D721Med (cell line): ENCODE measurements around the gene SKIDA1.
A peak's percentile ranks its signal among the peaks of the same experiment; 100 is the strongest.
"Not testable (repeated sequence)": the region's sequence is repeated elsewhere in the genome, so short reads cannot be mapped to it uniquely, and the experiment has no call there.

Experiments used
- DNase-seq: peaks from one replicate; pipeline ENCODE4 v3.0.0; 2011; ENCODE audit warnings: low spot score; ENCODE audit not compliant: insufficient read length
- FAIRE-seq: peaks from 2 replicates; lab custom pipeline; 2011; peaks lifted over from hg19 to GRCh38; lab: Jason Lieb, UNC
- TF ChIP-seq, protein P1 (sequence below): IDR thresholded peaks from 2 replicates; pipeline ENCODE4 v1.5.1; 2012; ENCODE audit warnings: mild to moderate bottlenecking, control low read depth; ENCODE audit not compliant: insufficient read depth; ENCODE audit errors: missing control alignments

SKIDA1 gene

DNA sequence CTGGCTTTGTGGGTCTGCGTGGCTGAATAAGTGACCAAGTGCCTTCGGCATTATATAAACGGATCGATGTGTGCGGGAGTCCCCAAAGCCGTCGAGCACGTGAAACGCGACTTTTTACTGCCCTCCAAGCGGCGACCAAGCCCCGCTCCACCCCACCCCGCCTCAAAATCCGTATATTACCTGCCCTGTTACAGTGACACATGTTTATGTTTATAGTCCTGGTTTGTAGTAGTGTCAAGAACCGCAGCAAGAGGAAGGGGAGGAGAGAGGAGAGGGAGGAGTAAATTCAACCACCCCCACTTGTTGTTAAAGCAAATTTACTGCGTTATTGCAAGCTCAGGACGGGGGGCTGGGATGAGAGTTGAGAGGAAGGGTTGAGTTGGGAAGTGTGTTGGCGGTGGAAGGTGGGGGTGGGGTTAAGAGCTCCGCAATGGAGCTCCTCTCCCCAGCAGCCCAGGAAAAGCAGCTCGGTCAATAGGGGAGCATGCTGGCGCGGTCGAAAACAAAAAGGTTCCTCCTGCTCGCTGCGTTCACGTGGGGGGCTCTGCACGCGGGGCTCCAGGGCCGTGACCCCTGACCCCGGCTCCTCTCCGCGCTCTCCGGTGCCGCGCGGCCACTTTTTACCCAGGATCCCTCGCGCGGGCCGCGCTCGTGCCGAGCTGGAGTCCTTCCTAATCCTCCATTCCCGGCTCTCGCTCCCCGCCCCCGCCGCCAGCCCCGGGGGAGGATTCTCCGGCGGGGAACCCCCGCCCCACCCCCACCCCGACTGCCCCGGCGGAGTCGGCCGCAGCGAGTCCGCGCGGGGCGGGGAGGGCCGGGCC is at the start of gene SKIDA1:
SKIDA1 (minus strand) TSS at position 316 of the 821 bp plus-strand sequence. CDS start 7,860 bp downstream, outside the sequence.
- TF ChIP-seq, protein P1, sequence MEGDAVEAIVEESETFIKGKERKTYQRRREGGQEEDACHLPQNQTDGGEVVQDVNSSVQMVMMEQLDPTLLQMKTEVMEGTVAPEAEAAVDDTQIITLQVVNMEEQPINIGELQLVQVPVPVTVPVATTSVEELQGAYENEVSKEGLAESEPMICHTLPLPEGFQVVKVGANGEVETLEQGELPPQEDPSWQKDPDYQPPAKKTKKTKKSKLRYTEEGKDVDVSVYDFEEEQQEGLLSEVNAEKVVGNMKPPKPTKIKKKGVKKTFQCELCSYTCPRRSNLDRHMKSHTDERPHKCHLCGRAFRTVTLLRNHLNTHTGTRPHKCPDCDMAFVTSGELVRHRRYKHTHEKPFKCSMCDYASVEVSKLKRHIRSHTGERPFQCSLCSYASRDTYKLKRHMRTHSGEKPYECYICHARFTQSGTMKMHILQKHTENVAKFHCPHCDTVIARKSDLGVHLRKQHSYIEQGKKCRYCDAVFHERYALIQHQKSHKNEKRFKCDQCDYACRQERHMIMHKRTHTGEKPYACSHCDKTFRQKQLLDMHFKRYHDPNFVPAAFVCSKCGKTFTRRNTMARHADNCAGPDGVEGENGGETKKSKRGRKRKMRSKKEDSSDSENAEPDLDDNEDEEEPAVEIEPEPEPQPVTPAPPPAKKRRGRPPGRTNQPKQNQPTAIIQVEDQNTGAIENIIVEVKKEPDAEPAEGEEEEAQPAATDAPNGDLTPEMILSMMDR, result no peak
- DNase-seq (peak; percentile 47), FAIRE-seq (no peak)

DNA sequence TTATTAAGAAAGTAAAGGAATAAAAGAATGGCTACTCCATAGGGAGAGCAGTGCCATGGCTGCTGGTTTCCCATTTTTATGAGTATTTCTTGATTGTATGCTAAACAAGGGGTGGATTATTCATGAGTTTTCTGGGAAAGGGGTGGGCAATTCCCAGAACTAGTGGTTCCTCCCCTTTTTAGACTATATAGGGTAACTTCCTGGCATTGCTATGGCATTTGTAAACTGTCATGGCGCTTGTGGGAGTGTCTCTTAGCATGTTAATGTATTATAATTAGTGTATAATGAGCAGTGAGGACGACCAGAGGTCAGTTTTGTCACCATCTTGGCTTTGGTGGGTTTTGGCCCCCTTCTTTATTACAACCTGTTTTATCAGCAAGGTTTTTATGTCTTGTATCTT is 49.0 kb upstream of the SKIDA1 start:
- not testable (repeated sequence) for FAIRE-seq, DNase-seq

DNA sequence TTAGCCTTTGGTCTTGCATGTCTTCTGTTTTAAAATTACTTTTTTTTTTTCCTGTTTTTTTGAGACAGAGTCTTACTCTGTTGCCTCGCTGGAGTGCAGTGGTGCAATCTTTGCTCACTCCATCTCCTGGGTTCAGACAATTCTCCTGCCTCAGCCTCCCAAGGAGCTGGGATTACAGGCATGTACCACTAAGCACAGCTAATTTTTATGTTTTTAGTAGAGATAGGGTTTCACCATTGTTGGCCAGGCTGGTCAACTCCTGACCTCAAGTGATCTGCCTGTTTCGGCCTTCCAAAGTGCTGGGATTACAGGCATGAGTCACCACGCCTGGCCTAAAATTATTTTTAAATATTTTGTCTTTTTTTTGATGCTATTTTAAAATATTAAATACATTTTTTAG is 47.1 kb upstream of the SKIDA1 start:
- no peak for FAIRE-seq
- DNase-seq, result no peak

DNA sequence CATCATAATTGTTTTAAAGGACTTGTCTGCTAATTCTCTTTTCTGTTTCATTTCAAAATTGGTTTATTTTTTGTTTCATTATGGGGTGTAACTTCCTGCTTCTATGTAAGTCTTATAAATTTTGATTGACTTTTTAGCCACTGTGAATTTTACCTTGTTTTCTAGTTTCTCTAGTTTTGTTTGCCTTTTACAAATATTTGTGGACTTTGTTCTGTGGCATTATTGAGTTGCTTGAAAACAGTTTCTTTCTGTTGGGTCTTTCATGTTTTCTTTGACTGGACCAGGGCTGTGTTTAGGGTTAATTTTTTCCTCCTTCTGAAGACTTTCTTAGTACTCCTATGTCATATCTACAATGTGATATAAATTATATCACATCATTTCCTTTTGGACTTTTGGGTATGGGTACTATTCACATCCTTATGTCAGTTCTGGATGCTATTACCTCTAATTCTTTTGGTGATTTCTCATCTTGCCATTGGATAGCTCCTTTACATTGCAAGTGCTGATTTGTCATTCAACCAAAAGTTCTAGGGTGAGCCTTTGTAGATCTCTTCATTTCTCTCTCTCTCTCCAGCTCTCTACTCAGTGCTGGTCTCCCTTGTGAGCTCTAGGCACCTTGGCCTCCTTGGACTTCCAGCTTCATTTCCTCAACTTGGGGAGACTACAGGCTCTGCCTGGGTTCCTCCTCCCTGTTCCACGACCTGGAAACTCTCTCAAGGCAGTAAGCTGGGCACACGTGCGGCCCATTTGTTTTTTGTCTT is 45.5 kb upstream of the SKIDA1 start:
- FAIRE-seq, result no peak
- no peak for DNase-seq
- TF ChIP-seq, protein P1, result no peak

More for the DNA sequence above, 47.1 kb upstream of the SKIDA1 start:
- TF ChIP-seq, protein P1, result no peak

DNA sequence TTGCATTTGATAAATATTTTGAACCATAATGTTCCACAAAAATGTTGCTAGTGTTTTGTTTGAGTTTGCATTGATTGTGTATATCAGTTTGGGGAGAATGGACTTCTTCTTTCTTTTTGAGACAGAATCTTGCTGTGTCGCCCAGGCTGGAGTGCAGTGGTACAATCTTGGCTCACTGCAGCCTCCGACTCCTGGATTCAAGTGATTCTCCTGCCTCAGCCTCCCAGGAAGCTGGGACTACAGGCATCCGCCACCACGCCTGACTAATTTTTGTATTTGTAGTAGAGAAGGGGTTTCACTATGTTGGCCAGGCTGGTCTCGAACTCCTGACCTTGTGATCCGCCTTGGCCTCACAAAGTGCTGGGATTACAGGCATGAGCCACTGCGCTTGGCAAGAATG is 33.5 kb upstream of the SKIDA1 start:
- not testable (repeated sequence) for DNase-seq, FAIRE-seq

DNA sequence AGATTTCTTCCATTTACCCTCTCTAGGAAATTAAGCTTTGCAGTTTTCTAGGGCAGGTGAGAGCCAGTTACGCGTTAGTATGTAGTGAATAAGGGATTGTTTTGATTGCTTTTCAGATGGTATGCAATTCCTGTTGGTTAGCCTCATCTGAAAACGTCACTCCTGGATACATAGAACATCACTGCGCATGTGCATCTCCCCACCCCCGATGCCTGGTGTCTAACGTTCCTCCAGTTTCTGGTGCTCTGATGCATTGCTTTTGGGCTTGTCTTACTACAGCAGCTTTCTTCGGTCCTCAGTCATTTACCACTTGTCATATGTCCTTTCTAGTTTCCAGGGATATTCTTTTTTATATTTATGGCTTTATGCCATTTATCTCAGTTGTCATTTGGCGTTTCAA is 31.0 kb upstream of the SKIDA1 start:
- TF ChIP-seq, protein P1, result no peak
- FAIRE-seq (no peak), DNase-seq (no peak)

DNA sequence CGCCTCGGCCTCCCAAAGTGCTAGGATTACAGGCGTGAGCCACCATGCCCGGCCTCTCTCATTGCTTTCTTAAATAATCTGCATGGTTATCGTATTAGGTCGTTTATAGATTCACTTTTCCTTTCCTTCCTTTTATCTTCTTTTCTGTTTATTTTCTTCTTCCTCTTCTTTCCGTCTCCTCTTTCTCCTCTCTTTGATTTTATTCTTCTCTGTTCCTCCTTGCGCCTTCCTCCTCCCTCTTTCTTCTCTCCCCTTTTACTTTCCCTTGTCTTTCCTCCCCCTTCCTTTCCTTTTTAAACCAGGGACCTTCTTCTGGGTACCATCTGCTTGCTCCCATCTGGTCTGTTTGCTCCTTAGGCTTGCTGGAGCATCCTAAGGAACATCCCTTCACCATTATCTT is 27.2 kb upstream of the SKIDA1 start:
- FAIRE-seq, result no peak
- no peak for DNase-seq
- TF ChIP-seq, protein P1, result no peak

DNA sequence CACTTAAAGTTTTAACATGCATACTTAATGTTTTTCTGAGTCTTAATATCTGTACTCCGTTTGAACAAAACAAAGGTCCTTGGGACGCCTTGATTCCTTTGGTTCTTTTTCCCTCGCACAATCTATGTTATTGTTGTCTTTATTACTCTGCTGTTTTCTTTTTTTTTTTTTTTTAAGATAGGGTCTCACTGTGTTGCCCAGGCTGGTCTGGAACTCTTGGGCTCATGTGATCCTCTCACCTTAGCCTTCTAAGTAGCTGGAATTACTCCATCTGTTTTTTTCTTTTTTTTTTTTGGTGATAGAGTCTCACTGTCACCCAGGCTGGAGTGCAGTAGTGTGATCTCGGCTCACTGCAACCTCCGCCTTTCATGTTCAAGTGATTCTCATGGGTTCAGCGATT is 21.8 kb upstream of the SKIDA1 start:
- no peak for DNase-seq
- TF ChIP-seq, protein P1, result no peak
- no peak for FAIRE-seq

DNA sequence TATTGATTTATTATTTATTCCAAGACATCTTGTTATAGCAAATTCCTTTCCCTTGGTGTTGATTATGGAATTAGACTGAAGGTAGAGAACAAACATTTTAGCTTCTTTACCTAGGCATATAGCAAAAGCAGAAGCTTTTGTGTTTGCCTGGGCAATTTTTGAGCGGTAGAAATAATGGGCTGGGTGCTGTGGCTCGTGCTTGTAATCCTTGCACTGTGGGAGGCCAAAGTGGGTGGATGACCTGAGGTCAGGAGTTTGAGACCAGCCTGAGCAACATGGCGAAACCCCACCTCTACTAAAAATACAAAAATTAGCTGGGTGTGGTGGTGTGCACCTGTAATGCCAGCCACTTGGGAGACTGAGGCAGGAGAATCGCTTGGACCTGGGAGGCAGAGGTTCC is 15.2 kb upstream of the SKIDA1 start:
- not testable (repeated sequence) for DNase-seq, FAIRE-seq
